Testis (tissue), 3 donors: ENCODE data around the gene CBX5. TPM values are rescaled to one million over a fixed set of nuclear protein-coding genes. Genes with fewer than 3 reads are reported as not detected.
A peak's percentile ranks its signal among the peaks of the same experiment; 100 is the strongest.

Experiments
- DNase-seq: peaks from one replicate; pipeline ENCODE4 v3.0.0-alpha.2; 2019
- H3K27ac ChIP-seq, 2 donors: fragments of 200-600 bp; sonication (generic); one replicate each; pipeline ENCODE4 v1.5.1; 2019
- H3K27me3 ChIP-seq: fragments of 200-600 bp; sonication (generic); one replicate; pipeline ENCODE4 v1.5.1; 2019
- H3K36me3 ChIP-seq: fragments of 200-600 bp; sonication (generic); one replicate; pipeline ENCODE4 v1.5.1; 2017; ENCODE audit warnings: low read depth; ENCODE audit errors: missing control alignments
- H3K4me1 ChIP-seq: fragments of 200-600 bp; sonication (generic); one replicate; pipeline ENCODE4 v1.5.1; 2019
- H3K4me3 ChIP-seq, 2 donors: fragments of 200-600 bp; sonication (generic); one replicate each; pipeline ENCODE4 v1.5.1; 2017 to 2019
- H3K9me3 ChIP-seq: fragments of 200-600 bp; sonication (generic); one replicate; pipeline ENCODE4 v1.5.1; 2017
- POLR2A ChIP-seq: fragments of 450-650 bp; IDR thresholded peaks from one replicate; pipeline ENCODE4 v1.6.1; 2017; ENCODE audit warnings: antibody characterized with exemption, mild to moderate bottlenecking, moderate library complexity
- WGBS, 2 donors: methylation state at CpG; one replicate each; pipeline ENCODE4 v1.1.5; 2018; 5-methylcytosine and 5-hydroxymethylcytosine counted together
- intact Hi-C: fragments of 100-400 bp; cut with DNase I; formaldehyde crosslinking; loops from one replicate; pipeline ENCODE4 v1.15.1; 2023; ENCODE audit warnings: low total_unique reads
- polyA plus RNA-seq: library from polyadenylated mRNA; stranded (reverse); fragments of 350-450 nt; fragmentation: Illumina TruSeq; extraction: RNeasy Lipid Tissue Mini Kit (QIAGEN cat#74804); gene quantifications from one replicate; pipeline ENCODE4 v1.2.3, GENCODE V29; 2014; ENCODE audit warnings: low read depth, low replicate concordance; ENCODE audit not compliant: insufficient read depth
- total RNA-seq, 2 donors: library from RNA; depleted of rRNA; stranded (reverse); fragments of >200 nt; gene quantifications; one replicate each; pipeline ENCODE4 v1.2.3, GENCODE V29; 2016
- TF ChIP-seq, protein P1 (sequence below), 3 experiments: fragments of 450-650 bp in 2 of 3; fragments of 200-600 bp in 1 of 3; sonication (generic) in 1 of 3; IDR thresholded peaks; one replicate each; pipeline ENCODE4 v1.5.1; 2016 to 2019; ENCODE audit warnings: antibody characterized with exemption in 3 of 3, mild to moderate bottlenecking in 2 of 3, moderate library complexity in 1 of 3

CBX5 gene
- total and polyA plus RNA-seq, 3 donors from 2014 or later, result 52.7 to 66.4 (median 63.9) TPM

DNA sequence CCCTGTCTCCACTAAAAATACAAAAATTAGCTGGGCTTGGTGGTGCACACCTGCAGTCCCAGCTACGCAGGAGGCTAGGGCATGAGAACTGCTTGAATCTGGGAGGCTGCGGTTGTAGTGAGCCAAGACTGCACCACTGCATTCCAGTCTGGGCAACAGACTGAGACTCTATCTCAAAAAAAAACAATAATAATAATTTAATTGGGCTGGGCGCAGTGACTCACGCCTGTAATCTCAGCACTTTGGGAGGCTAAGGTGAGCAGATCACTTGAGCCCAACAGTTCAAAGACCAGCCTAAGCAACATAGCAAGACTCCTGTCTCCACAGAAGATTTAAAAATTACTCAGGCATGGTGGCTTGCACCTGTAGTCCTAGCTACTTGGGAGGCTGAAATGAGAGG is 26.7 kb downstream of the CBX5 start:
- intact Hi-C loops, result no loop called here
- Histone ChIP-seq H3K36me3 (no peaks in the 10 kb centered on the region), H3K4me1 (peaks cover 8% of the 10 kb centered on the region), H3K27me3 (no peaks in the 10 kb centered on the region), H3K4me3 (no peak overlapping the region), H3K9me3 (no peaks in the 10 kb centered on the region), H3K27ac (no peak overlapping the region)
- DNase-seq, result no peak
- TF ChIP-seq, protein P1, sequence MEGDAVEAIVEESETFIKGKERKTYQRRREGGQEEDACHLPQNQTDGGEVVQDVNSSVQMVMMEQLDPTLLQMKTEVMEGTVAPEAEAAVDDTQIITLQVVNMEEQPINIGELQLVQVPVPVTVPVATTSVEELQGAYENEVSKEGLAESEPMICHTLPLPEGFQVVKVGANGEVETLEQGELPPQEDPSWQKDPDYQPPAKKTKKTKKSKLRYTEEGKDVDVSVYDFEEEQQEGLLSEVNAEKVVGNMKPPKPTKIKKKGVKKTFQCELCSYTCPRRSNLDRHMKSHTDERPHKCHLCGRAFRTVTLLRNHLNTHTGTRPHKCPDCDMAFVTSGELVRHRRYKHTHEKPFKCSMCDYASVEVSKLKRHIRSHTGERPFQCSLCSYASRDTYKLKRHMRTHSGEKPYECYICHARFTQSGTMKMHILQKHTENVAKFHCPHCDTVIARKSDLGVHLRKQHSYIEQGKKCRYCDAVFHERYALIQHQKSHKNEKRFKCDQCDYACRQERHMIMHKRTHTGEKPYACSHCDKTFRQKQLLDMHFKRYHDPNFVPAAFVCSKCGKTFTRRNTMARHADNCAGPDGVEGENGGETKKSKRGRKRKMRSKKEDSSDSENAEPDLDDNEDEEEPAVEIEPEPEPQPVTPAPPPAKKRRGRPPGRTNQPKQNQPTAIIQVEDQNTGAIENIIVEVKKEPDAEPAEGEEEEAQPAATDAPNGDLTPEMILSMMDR (IDR thresholded peaks at IDR 0.05), result no peak
- TF ChIP-seq POLR2A, result no peak
- WGBS, 2 donors, result 90 to 93% methylated on average over 4 of the region's 4 CpGs

DNA sequence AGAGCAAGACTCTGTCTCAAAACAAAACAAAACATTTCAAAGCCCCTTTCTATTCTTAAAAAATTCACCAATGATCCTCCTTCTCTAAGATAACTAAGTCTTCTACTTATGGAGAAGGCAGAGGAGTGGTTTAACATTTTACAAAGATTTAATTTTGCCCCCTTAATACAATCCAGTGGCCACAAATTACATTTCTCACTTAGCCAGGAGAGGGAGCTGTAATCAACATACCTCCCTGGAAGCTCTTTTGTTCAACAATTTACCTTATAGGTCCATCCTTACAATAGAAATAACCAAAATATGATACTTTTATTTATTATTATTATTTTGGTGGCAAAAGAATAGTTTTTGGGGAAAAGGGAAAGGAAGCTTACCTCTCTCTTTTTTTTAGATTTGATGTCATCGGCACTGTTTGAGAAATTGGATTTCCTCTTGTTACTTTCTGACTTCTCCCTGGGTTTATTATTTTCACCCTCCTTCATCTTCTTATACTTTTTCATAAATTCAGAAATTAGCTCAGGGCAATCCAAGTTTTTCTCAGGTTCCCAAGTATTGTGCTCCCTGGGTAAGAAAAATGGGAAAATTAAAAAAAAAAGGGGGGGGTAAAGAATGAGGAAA is 28.1 kb downstream of the CBX5 start:
- Histone ChIP-seq H3K27ac (no peak overlapping the region), H3K4me1 (peaks cover 8% of the 10 kb centered on the region), H3K36me3 (no peaks in the 10 kb centered on the region), H3K4me3 (no peak overlapping the region), H3K9me3 (no peaks in the 10 kb centered on the region), H3K27me3 (no peaks in the 10 kb centered on the region)
- intact Hi-C loops, result no loop called here
- WGBS, 2 donors, result 88 to 95% methylated on average over 1 of the region's 1 CpG
- TF ChIP-seq POLR2A, result no peak
- TF ChIP-seq, protein P1 (IDR thresholded peaks at IDR 0.05), result peak in 2 of 3 experiments; percentile 37 to 63
- DNase-seq, result no peak

DNA sequence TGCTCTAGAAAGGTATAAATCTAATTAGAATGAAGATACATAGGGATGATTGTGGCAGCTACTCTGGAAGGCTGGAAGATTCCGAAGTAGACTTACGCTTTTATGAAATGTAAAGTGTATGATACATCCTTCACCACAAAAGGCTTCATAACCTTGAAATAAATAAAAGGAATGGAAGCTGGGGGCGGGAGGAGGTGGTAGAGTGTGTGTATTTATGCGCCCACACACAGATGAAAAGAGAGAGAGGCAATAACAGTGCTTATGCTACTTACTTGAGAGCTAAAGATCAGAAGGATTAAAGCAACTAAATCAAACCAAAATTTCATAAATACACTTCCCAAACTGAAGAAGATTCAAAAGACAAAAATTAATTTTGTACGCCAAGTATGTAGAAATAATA is 30.4 kb downstream of the CBX5 start:
- intact Hi-C loops, result no loop called here
- DNase-seq, result no peak
- H3K27me3 ChIP-seq, result no peaks in the 10 kb centered on the region
- H3K9me3 ChIP-seq, result no peaks in the 10 kb centered on the region
- H3K36me3 ChIP-seq, result no peaks in the 10 kb centered on the region
- peaks cover 8% of the 10 kb centered on the region for H3K4me1 ChIP-seq
- TF ChIP-seq, protein P1 (IDR thresholded peaks at IDR 0.05), result no peak
- no peak for TF ChIP-seq POLR2A
- 71 to 76% methylated on average over 5 of the region's 5 CpGs for whole genome bisulfite sequencing, 2 donors
- H3K27ac ChIP-seq, result no peak overlapping the region
- no peak overlapping the region for H3K4me3 ChIP-seq

DNA sequence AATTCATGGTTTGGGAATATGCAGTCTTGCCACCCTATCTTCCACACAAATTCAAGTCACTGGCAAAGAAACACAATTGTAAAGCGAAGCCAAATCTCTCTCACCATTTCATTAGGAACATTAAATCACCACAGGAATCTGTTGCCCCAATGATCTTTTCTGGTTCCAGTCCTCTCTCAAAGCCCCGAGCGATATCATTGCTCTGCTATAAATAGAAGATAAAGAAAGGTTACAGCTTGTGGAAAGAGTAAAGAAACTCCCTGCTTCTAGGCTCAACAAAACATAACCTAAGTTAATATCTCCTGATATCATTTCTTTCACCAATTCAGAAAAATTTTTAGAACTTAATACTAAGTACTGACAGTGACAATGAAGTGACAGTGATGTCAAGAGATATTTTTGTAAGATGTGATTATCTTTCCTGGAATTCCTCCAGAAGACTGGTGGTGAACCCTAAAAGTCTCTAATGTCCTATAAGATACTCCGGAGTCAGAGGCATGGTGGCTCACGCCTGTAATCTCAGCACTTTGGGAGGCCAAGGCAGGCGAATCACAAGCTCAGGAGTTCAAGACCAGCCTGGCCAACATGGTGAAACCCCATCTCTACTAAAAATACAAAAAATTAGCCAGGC is 33.8 kb downstream of the CBX5 start:
- no peak overlapping the region for H3K4me3 ChIP-seq
- H3K9me3 ChIP-seq, result no peaks in the 10 kb centered on the region
- peak overlapping the region; percentile 41 to 64 for H3K27ac ChIP-seq
- whole genome bisulfite sequencing, 2 donors, result 58 to 67% methylated on average over 6 of the region's 6 CpGs
- intact Hi-C loops, result no loop called here
- DNase-seq, result no peak
- H3K4me1 ChIP-seq, result peaks cover 8% of the 10 kb centered on the region
- TF ChIP-seq, protein P1 (IDR thresholded peaks at IDR 0.05), result no peak
- TF ChIP-seq POLR2A, result no peak
- H3K36me3 ChIP-seq, result no peaks in the 10 kb centered on the region
- no peaks in the 10 kb centered on the region for H3K27me3 ChIP-seq
